Skeletal muscle cell (primary cell): ENCODE results near the gene TMPRSS6.

Experiments
- DNase-seq: peaks from one replicate; pipeline ENCODE4 v3.0.0-alpha.2; 2010; ENCODE audit warnings: low read depth
- H3K4me3 ChIP-seq: 2 replicates; pipeline ENCODE4 v1.5.1; 2011; ENCODE audit warnings: low read depth, mild to moderate bottlenecking, control low read depth, low read length, moderate library complexity

Gene TMPRSS6

DNA sequence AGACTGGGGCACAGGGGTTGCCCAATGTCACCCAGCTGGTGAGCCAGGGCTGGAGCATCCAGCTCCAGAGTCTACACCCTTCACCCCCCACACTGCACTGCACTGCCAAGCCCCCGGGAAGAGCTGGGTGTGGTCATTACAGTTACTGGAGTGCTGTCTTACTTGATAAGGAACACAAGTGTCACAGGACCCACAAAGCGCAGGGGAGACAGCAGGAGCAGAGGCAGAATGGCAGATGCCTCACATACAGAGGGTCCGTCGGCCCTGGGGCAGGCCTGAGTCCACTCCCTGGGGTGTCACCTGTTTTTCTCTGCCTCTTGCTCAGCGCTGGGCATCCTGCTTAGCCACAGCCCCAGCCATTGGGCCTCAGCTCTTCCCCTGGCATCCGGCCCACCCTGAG lies 32.5 kb upstream of the TMPRSS6 start:
- no peak for DNase-seq
- no peak overlapping the region for H3K4me3 ChIP-seq

GRCh38 chr22:37141476-37141875 lies 32.0 kb upstream of the TMPRSS6 start:
- DNase-seq: no peak

GRCh38 chr22:37140686-37141323 lies 31.3 kb upstream of the TMPRSS6 start:
- H3K4me3 ChIP-seq: no peak overlapping the region
- DNase-seq: no peak

More at GRCh38 chr22:37141476-37141875, 32.0 kb upstream of the TMPRSS6 start:
- no peak overlapping the region for H3K4me3 ChIP-seq

DNA sequence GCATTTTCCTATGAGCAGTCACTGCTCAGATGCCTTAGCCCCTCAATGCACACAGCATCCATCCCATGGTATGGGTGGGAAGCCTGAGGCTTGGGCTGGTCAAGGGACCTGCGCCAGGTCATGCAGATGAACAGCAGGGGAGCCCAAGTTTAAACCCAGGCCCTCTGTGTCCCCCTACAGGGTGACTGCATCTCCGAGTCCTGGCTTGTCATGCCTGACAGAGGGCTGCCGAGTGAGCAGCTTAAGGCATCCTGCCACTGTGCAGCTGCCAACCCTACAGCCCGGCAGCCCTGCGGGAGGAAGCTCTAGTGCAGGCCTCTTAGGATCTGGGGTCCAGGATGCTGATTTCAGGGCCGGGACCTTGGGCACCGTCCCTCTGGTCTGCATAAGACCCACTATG lies 30.2 kb upstream of the TMPRSS6 start:
- no peak for DNase-seq
- no peak overlapping the region for H3K4me3 ChIP-seq

GRCh38 chr22:37138849-37139561 lies 29.5 kb upstream of the TMPRSS6 start:
- no peak for DNase-seq
- H3K4me3 ChIP-seq: no peak overlapping the region

GRCh38 chr22:37137903-37138665 lies 28.6 kb upstream of the TMPRSS6 start:
- no peak overlapping the region for H3K4me3 ChIP-seq
- no peak for DNase-seq

DNA sequence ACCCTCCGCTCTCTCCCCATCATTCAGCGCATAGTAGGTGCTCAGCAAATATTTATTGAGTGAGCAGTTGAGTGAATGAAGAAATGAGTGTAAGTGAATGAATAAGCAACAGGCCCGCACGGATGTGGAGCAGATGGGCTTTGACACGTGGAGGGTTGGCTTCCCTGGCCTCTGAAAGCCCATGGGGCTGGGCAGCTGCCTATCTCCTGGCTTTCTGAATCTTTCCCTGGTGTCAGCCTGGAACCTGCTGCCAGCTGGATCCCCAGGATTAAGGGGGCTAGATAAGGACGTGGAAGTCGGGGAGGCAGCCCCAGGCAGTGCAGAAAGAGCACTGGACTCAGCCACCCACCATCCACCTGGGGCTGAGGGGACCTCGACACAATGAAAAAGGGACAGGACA lies 27.6 kb upstream of the TMPRSS6 start:
- no peak for DNase-seq
- no peak overlapping the region for H3K4me3 ChIP-seq

GRCh38 chr22:37135023-37135422 lies 25.5 kb upstream of the TMPRSS6 start:
- H3K4me3 ChIP-seq: no peak overlapping the region
- DNase-seq: no peak

GRCh38 chr22:37133304-37134018 lies 23.9 kb upstream of the TMPRSS6 start:
- no peak overlapping the region for H3K4me3 ChIP-seq
- DNase-seq: no peak

DNA sequence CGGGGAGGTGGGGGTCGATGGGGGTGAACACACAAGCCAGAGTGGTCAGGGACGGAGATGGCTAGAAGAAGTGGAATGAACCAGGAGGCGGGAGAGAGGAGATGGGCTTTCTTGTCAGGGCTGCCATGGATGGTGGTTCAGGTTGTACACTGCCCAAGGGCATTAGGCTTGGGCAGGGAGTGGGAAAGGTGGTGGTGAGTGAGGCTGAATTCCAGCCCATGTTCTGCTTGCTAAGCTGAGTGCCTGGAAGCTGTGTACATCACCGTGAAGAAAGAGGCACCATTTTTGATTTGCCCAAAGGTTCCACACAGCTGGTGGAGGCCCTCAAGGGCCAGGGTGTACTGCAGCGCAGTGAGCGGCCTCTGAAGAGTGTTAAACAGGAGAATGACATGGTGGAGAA lies 23.3 kb upstream of the TMPRSS6 start:
- DNase-seq: no peak
- no peak overlapping the region for H3K4me3 ChIP-seq

DNA sequence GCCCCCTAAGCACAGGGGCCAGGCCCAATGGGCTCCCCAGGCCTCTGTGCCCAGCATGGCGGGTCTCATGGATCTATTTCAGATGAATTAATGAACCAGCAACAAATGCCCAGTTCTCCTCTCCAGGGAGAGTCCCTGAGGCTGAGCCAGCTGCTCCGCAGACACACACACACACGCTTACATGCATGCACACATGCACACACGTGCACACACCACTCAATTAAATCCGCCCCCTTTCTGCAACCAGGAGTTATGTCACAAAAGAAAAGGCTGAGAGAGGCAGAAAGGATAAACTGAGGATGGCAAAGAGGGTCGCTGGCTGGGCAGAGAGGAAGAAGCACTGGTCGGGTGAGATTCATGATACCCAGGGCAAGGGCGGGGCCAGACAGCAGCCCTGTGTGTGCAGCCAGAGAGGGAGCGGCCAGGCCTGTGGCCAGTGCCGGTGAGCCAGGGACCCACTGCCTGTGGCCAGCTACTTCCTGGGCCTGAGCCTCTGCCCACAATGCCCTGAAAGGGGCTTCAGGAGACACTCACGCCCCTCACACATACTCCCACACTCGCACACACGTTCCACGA lies 20.4 kb upstream of the TMPRSS6 start:
- H3K4me3 ChIP-seq: no peak overlapping the region
- DNase-seq: no peak

DNA sequence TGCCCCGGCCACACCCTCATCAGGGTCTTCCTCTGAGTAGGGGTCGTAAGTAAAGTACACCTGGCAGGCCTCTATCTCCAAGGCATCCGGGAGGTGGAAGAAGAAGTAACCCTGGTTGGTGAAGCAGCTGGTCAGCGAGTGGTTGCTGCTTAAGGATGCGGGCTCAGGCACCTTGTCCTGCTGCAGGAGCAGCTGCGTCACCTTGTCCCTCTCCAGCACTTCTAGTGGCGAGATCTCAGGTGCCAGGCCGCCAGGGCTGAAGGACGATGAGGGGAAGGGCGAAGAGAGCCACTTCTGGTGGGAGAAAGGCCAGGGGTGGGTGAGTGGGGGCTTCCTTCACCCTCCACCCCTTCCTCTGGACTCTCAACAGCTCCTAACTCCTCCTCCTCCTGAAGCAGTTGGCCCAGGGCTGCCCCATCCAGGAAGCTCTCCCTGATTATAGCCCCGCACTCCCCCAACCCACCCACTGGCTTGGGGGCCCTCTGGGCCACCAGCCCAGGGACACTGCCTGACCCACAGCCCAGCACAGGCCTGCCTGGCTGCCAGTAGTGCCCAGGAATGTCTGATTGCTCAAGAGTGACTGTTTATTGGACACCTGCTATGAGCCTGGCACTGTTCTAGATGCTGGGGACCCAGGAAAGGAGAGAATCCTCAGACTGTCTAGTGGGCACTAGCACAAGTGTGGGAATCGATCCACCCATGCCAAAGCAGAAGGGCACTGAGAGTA lies 19.2 kb upstream of the TMPRSS6 start:
- no peak for DNase-seq
- no peak overlapping the region for H3K4me3 ChIP-seq

DNA sequence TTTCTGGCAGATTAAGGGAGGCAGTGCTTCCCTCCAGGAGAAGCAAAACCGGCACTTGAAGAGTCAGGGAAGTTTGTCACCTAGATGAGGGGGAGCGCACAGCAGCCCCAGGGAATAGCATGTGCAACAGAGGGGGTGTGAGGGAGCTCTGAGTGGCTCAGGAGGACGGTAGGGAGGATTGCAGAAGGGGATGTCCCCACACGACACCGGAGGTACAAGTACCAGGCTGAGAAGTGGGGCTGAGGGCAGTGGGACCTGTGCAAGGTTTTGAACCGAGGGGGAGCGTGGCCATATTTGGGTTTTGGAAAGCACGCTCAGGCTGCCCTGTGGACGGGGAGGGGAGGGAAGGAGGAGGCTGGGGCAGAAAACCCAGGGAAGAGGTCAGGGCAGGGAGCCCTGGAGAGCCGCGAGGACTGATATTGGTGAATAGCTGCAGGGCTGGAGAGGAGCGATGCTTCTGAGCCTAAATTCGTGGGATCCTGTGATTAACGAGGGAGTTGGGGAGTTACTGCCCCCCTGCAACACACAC lies 17.9 kb upstream of the TMPRSS6 start:
- H3K4me3 ChIP-seq: no peak overlapping the region
- DNase-seq: no peak

GRCh38 chr22:37126882-37127281 lies 17.4 kb upstream of the TMPRSS6 start:
- H3K4me3 ChIP-seq: no peak overlapping the region
- no peak for DNase-seq

GRCh38 chr22:37126383-37126782 lies 16.9 kb upstream of the TMPRSS6 start:
- H3K4me3 ChIP-seq: no peak overlapping the region
- DNase-seq: no peak

GRCh38 chr22:37123649-37124048 lies 14.1 kb upstream of the TMPRSS6 start:
- DNase-seq: no peak

GRCh38 chr22:37122598-37123180 lies 13.2 kb upstream of the TMPRSS6 start:
- DNase-seq: no peak
- no peak overlapping the region for H3K4me3 ChIP-seq

More at GRCh38 chr22:37123649-37124048, 14.1 kb upstream of the TMPRSS6 start:
- no peak overlapping the region for H3K4me3 ChIP-seq

DNA sequence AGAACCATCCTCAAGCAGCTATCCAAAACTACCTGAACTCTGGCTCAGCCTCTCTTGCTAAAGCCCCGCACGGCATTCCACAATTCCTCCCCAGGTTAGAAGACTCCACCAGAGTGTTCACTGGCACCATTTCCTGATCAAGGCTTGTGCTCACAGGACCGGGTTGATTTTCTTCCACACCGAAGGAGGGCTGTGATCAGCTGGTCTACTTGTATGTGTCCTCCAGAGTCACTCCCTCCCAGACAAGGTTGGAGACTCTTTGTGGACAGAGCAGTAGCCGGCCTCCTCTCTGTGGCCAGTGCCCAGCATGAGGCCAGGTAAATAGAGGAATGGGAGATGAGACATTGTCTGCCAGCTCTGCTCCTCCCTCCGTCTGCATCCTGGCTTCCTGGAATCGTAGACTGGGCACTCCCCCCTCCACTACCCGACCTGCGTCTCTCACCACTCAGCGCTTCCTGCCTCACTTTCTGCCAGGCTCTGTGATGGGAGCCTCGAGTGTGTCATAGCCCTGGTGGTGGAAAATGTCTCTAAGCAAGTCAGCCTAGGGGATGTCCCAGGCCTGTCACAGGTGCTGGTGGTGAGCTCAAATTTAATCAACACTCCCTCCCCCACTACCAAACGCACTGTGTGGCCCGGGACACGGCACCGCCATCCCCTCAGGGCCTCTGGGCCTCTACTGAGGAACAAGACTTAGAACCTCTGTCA lies 12.5 kb upstream of the TMPRSS6 start:
- no peak overlapping the region for H3K4me3 ChIP-seq
- no peak for DNase-seq
